Measurements from ENCODE around the gene CRKL.

The CRKL gene

GRCh38 chr22:20953342-20953608 lies 36.1 kb downstream of the CRKL start:
- no peak for DNase-seq

- DNase-seq, result no peak
These were observed 36.7 kb downstream of the CRKL start for GRCh38 chr22:20953668-20954500.

- DNase-seq, result no peak
These were observed 38.3 kb downstream of the CRKL start for GRCh38 chr22:20955548-20955947.

- no peak for DNase-seq
These were observed 39.3 kb downstream of the CRKL start for GRCh38 chr22:20956258-20957101.

- no peak for DNase-seq
These were observed 40.0 kb downstream of the CRKL start for GRCh38 chr22:20957102-20957682.

GRCh38 chr22:20957683-20958431 lies 40.6 kb downstream of the CRKL start:
- no peak for DNase-seq

GRCh38 chr22:20959578-20960461 lies 42.6 kb downstream of the CRKL start:
- DNase-seq, result no peak

GRCh38 chr22:20960609-20961008 lies 43.4 kb downstream of the CRKL start:
- DNase-seq, result no peak

- no peak for DNase-seq
These were observed 45.3 kb downstream of the CRKL start for GRCh38 chr22:20962491-20962945.

- no peak for DNase-seq
These were observed 46.2 kb downstream of the CRKL start for GRCh38 chr22:20963201-20964052.

- DNase-seq, result no peak
These were observed 47.0 kb downstream of the CRKL start for GRCh38 chr22:20964090-20964798.

GRCh38 chr22:20964799-20965103 lies 47.5 kb downstream of the CRKL start:
- DNase-seq, result no peak

- DNase-seq, result no peak
These were observed 48.1 kb downstream of the CRKL start for GRCh38 chr22:20965104-20965887.

GRCh38 chr22:20965888-20966855 lies 49.0 kb downstream of the CRKL start:
- no peak for DNase-seq

- no peak for DNase-seq
These were observed 49.9 kb downstream of the CRKL start, which contains the start of gene AIFM3 for GRCh38 chr22:20966883-20967696. Gene AIFM3, plus strand, starts transcription at chr22:20967255. Its CDS starts 690 bp downstream, at chr22:20967945.

GRCh38 chr22:20967697-20968211 lies 50.5 kb downstream of the CRKL start:
- DNase-seq, result no peak

Measured in NCI-H510A (cell line).